ENCODE measurements around the gene AGPAT1.

GRCh38 chr6:32181148-32181702 lies 5.3 kb upstream of the AGPAT1 start:
- TF ChIP-seq CTCF (IDR thresholded peaks at IDR 0.05) = no peak
- no peak for TF ChIP-seq RFX5 (IDR thresholded peaks at IDR 0.05; ENCODE audit: low read length)
- no peak for TF ChIP-seq POLR2AphosphoS5 (IDR thresholded peaks at IDR 0.05; ENCODE audit: low read depth, low read length)
- no peak for TF ChIP-seq YY1 (IDR thresholded peaks at IDR 0.05; ENCODE audit: low read depth)
- TF ChIP-seq USF2 (IDR thresholded peaks at IDR 0.05; ENCODE audit: borderline replicate concordance, low read depth, low read length) = no peak
- no peak for TF ChIP-seq NRF1 (IDR thresholded peaks at IDR 0.05; ENCODE audit: low read depth, low read length)
- TF ChIP-seq RXRA (IDR thresholded peaks at IDR 0.05; ENCODE audit: borderline replicate concordance, low read depth) = no peak
- no peak for TF ChIP-seq ZBTB33 (IDR thresholded peaks at IDR 0.05; ENCODE audit: borderline replicate concordance, low read depth)
- no peak for TF ChIP-seq RCOR1 (IDR thresholded peaks at IDR 0.05; ENCODE audit: low read length)
- TF ChIP-seq REST (IDR thresholded peaks at IDR 0.05; ENCODE audit: low read depth, low read length) = no peak
- no peak for TF ChIP-seq EZH2phosphoT487 (IDR thresholded peaks at IDR 0.05; ENCODE audit: borderline replicate concordance, low read depth)
- no peak for TF ChIP-seq NFIC (IDR thresholded peaks at IDR 0.05; ENCODE audit: borderline replicate concordance)
- TF ChIP-seq FOXM1 (IDR thresholded peaks at IDR 0.05; ENCODE audit: low read depth) = no peak
- no peak for TF ChIP-seq MAX (IDR thresholded peaks at IDR 0.05; ENCODE audit: low read depth)

All from SK-N-SH (cell line).